ENCODE results near the gene ATAD3A. TPM values are rescaled to one million over a fixed set of nuclear protein-coding genes. Genes with fewer than 3 reads are reported as not detected.
"Not testable (repeated sequence)": the region's sequence is repeated elsewhere in the genome, so short reads cannot be mapped to it uniquely, and the experiment has no call there.

ATAD3A gene
- total RNA-seq, 2 experiments from 2014 or later, result 45.7 to 46.7 TPM

DNA sequence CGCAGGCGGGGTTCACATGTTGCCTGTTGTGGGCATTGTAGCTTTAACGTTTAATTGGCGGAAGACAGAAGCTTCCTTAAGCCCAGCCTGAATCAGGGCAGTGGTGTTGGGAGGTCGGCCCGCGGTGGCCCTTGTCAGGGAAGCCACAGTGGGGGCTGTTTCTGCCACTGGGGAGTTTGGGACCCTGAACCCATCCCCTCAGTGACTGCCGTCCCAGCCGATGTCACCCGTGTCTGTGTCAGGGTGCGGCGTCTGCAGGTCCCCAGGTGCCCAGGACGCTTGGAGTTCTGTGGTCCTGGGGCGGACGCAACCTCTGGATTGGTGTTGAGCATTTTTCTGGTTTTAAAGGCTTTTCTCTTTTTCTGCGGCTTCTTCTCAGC lies 31.5 kb upstream of the ATAD3A start:
- DNase-seq; H3K27ac Mint-ChIP-seq; H3K4me1 Mint-ChIP-seq (ENCODE audit: low read depth); POLR2A ChIA-PET; CTCF ChIA-PET; H3K4me3 Mint-ChIP-seq; H3K27me3 Mint-ChIP-seq; H3K9me3 Mint-ChIP-seq; intact Hi-C loops (cut with micrococcal nuclease): not testable (repeated sequence)
- H3K36me3 Mint-ChIP-seq, result peaks cover 23% of the 10 kb centered on the region

DNA sequence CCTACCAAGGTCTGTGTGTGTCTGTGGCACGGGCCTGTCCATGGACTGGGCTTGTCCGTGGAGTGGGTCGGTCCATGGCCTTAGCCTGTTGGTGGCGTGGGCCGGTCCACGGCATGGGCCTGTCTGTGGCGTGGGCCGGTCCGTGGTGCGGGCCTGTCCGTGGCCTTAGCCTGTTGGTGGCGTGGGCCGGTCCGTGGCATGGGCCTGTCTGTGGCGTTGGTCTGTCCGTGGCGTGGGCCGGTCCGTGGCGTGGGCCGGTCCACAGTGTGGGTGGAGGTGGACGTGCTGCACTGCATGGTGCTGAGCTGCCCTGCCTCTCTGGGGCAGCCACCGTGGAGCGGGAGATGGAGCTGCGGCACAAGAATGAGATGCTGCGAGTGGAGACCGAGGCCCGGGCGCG lies 30.2 kb upstream of the ATAD3A start:
- H3K27me3 Mint-ChIP-seq; CTCF ChIA-PET; intact Hi-C loops (cut with micrococcal nuclease): not testable (repeated sequence)

DNA sequence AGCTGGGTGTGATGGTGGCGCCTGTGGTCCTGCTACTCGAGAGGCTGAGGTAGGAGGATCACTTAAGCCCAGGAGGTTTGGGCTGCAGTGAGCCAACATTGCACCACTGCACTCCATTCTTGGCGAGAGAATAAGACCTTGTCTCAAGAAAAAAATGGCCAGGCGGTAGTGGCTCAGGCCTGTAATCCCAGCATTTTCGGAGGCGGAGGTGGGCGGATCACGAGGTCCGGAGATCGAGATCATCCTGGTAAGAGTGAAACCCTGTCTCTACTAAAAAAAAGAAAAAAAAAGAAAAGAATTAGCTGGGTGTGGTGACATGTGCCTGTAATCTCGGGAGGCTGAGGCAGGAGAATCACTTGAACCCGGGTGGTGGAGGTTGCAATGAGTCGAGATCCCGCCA lies 29.1 kb upstream of the ATAD3A start:
- Mint-ChIP-seq H3K36me3 (peaks cover 20% of the 10 kb centered on the region), H3K4me1 (ENCODE audit: low read depth) (no peaks in the 10 kb centered on the region), H3K27me3 (no peaks in the 10 kb centered on the region), H3K4me3 (no peak overlapping the region), H3K9me3 (no peaks in the 10 kb centered on the region), H3K27ac (no peak overlapping the region)
- POLR2A ChIA-PET, result no interaction called here
- CTCF ChIA-PET, result no interaction called here
- DNase-seq, result no peak
- intact Hi-C loops (cut with micrococcal nuclease), result no loop called here

More for the DNA sequence above, 30.2 kb upstream of the ATAD3A start:
- H3K9me3 Mint-ChIP-seq; POLR2A ChIA-PET; H3K27ac Mint-ChIP-seq; H3K4me3 Mint-ChIP-seq; H3K4me1 Mint-ChIP-seq (ENCODE audit: low read depth); DNase-seq: not testable (repeated sequence)
- H3K36me3 Mint-ChIP-seq, result peaks cover 23% of the 10 kb centered on the region

DNA sequence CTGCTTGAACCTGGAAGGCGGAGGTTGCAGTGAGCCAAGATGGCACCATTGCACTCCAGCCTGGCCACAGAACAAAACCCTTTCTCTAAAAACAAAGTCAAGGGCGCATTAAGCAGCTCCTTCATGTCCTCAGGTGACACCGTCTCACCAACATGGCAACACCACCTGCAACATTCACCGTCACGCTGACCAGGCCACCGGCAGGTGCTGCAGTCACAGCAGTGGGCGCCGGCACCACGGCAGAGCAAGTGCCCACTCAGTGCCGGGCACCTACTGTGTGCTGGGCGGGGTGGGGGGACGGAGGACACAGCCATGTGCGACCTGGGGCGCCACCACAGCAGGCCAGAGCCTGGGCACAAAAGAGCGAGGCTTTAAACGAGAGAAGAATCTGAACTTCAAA lies 28.2 kb upstream of the ATAD3A start:
- no peaks in the 10 kb centered on the region for H3K4me1 Mint-ChIP-seq (ENCODE audit: low read depth)
- H3K4me3 Mint-ChIP-seq, result no peak overlapping the region
- H3K9me3 Mint-ChIP-seq, result no peaks in the 10 kb centered on the region
- DNase-seq, result no peak
- no peak overlapping the region for H3K27ac Mint-ChIP-seq
- intact Hi-C loops (cut with micrococcal nuclease), result no loop called here
- CTCF ChIA-PET, result no interaction called here
- H3K27me3 Mint-ChIP-seq, result no peaks in the 10 kb centered on the region
- H3K36me3 Mint-ChIP-seq, result peaks cover 20% of the 10 kb centered on the region
- POLR2A ChIA-PET, result no interaction called here

DNA sequence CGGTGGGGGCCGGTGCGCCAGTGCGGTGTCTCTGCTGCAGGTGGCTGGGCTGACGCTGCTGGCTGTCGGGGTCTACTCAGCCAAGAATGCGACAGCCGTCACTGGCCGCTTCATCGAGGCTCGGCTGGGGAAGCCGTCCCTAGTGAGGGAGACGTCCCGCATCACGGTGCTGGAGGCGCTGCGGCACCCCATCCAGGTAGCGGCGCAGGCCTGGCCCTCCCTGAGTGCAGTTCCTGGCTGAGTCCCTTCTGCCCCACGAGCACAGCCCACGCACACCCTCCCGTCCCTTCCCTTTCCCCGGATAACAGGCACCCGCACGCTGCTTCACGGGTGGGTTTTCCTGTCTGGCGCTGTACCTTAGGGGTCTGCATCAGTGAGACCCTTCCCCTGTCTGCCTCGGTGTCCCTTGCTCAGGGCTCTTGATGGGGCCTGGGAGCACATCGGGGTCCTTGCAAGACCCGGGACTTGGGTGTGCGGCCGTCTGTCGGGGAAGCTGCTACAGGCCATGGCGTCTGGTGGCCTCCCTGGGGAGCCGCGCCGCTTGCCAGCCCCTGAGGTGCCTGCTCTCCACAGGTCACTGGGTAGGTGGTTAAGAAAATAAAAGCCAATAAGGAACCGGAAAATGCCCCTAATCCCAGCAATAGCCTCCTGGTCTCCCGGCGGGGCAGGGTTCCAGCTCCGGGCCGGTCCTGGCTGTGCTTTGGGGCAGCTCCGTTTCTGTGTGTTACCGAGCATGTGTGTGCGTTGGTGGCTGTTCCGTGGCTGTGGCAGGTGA lies 26.8 kb upstream of the ATAD3A start:
- CTCF ChIA-PET; intact Hi-C loops (cut with micrococcal nuclease); H3K4me3 Mint-ChIP-seq; H3K27ac Mint-ChIP-seq; DNase-seq; H3K27me3 Mint-ChIP-seq; H3K9me3 Mint-ChIP-seq; H3K4me1 Mint-ChIP-seq (ENCODE audit: low read depth); POLR2A ChIA-PET: not testable (repeated sequence)
- peaks cover 24% of the 10 kb centered on the region for H3K36me3 Mint-ChIP-seq

DNA sequence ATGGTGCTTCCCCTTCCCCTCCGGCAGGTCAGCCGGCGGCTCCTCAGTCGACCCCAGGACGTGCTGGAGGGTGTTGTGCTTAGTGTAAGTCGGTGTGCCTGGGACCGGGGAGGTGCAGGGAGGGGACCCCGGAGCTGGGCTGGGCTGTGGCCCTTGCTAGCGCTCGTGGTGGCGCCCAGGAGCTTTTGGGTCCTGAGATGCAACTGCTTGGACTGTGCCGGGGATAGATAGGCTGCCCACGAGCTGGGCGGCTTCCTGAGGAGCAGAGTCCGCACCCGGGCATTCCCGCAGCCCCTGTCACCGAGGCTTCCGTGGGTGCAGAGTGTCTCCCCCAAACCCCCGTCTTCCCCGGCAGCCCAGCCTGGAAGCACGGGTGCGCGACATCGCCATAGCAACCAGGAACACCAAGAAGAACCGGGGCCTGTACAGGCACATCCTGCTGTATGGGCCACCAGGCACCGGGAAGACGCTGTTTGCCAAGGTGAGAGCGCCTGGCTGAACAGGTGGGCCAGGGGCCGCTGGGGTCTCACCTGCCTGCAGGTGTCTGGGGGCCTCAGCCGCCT lies 26.1 kb upstream of the ATAD3A start:
- intact Hi-C loops (cut with micrococcal nuclease); DNase-seq; H3K4me1 Mint-ChIP-seq (ENCODE audit: low read depth); H3K9me3 Mint-ChIP-seq; CTCF ChIA-PET; H3K27me3 Mint-ChIP-seq; POLR2A ChIA-PET; H3K27ac Mint-ChIP-seq; H3K4me3 Mint-ChIP-seq: not testable (repeated sequence)
- H3K36me3 Mint-ChIP-seq, result peaks cover 28% of the 10 kb centered on the region

DNA sequence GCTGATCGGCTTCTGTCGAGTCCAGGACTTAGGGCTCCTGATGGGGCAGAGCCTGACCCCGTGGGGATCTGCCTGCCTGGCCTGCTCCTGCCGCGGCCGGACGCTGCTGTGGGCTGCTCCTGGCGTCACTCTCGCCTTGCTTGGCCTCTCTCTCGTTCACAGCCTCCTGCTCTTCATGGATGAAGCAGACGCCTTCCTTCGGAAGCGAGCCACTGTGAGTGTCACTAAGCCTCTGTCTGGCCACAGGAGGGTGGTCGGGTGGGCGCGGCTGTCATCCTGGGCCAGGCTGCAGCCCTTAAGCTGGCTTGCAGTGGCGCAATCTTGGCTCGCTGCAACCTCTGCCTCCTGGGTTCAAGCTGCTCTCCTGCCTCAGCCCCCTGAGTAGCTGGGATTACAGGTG lies 24.3 kb upstream of the ATAD3A start:
- no peak for DNase-seq
- Mint-ChIP-seq H3K27ac (no peak overlapping the region), H3K4me3 (no peak overlapping the region), H3K4me1 (ENCODE audit: low read depth) (no peaks in the 10 kb centered on the region), H3K9me3 (peaks cover 8% of the 10 kb centered on the region), H3K27me3 (no peaks in the 10 kb centered on the region), H3K36me3 (peaks cover 37% of the 10 kb centered on the region)
- ChIA-PET CTCF (no interaction called here), POLR2A (no interaction called here)
- intact Hi-C loops (cut with micrococcal nuclease), result no loop called here

DNA sequence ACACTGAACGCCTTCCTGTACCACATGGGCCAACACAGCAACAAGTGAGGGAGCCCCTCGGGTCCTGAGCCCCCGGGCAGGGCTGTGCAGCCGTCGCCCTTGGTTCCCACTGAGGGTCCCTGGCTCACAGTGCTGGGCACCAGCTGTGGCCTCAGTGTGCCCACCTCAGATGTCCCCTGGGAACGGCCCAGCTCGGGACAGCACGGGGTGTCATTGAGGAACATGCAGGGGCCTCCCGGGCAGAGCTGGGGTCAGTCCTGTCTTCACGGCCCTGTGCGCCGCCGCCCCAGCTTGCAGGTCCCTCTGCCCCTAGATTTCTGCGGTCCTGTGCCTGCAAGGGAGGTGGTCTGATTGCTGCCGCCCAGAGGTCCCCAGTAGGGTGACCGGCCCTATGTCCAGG lies 22.7 kb upstream of the ATAD3A start:
- peaks cover 49% of the 10 kb centered on the region for H3K36me3 Mint-ChIP-seq
- H3K27ac Mint-ChIP-seq, result no peak overlapping the region
- intact Hi-C loops (cut with micrococcal nuclease), result no loop called here
- no peaks in the 10 kb centered on the region for H3K27me3 Mint-ChIP-seq
- ChIA-PET POLR2A (no interaction called here), CTCF (no interaction called here)
- no peaks in the 10 kb centered on the region for H3K4me1 Mint-ChIP-seq (ENCODE audit: low read depth)
- no peak for DNase-seq
- H3K4me3 Mint-ChIP-seq, result no peak overlapping the region
- H3K9me3 Mint-ChIP-seq, result peaks cover 17% of the 10 kb centered on the region

DNA sequence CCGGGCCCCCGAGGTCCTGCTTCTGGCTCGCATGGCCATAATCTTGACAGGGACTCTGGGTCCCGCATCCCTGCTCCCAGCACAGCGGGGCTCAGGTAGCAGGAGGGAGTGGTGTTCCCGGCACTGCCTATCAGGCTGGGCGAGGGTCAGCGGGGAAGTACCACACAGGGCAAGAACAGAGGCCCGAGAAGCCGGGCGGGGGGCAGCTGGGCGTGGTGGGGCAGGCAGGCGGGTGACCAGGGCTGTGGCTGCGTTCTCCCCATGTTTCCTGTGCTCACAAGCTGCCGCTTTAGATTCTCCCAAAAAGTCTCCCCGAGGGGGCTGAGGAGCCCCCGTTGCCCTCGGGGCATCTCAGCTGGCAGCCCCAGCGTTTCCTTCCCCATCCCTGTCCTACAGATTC lies 22.1 kb upstream of the ATAD3A start:
- ChIA-PET POLR2A (no interaction called here), CTCF (no interaction called here)
- Mint-ChIP-seq H3K4me1 (ENCODE audit: low read depth) (no peaks in the 10 kb centered on the region), H3K36me3 (peaks cover 51% of the 10 kb centered on the region), H3K4me3 (no peak overlapping the region), H3K9me3 (peaks cover 17% of the 10 kb centered on the region), H3K27me3 (no peaks in the 10 kb centered on the region), H3K27ac (no peak overlapping the region)
- no peak for DNase-seq
- intact Hi-C loops (cut with micrococcal nuclease), result no loop called here

DNA sequence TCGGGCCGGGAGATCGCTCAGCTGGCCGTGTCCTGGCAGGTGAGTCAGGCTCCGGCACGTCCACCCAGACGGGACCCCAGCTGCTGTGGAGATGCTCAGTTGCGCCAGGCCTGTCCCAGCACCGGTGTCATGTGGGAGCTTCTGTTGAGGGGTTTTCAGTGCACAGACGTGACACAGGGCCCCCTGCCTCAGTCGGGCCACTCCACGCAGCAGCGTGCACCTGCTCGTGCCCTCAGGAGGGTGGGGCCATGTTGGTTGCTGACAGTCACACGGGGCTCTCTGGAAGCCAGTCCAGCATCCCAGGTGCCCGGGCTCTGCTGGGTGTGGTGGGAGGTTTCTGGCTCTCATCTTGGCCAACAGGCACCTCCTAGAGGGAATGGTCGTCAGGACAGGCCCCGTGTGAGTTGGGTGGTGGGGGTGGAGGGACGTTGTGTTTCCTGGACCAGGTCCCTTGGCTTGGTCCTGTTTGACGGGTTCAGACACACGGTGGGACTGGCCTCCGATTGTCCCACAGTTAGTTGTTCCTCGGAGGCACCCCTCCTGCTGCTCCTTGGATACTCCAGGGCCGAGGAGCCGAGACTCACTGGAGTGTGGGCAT lies 21.2 kb upstream of the ATAD3A start:
- peaks cover 17% of the 10 kb centered on the region for H3K9me3 Mint-ChIP-seq
- ChIA-PET CTCF (no interaction called here), POLR2A (interaction anchor here (0.6 kb wide), 1 partner anchor 8 kb away, joined by 4 read pairs; no protein-coding TSS in a partner anchor)
- no peak overlapping the region for H3K27ac Mint-ChIP-seq
- no peaks in the 10 kb centered on the region for H3K4me1 Mint-ChIP-seq (ENCODE audit: low read depth)
- no peak overlapping the region for H3K4me3 Mint-ChIP-seq
- H3K36me3 Mint-ChIP-seq, result peaks cover 53% of the 10 kb centered on the region
- intact Hi-C loops (cut with micrococcal nuclease), result no loop called here
- no peak for DNase-seq
- H3K27me3 Mint-ChIP-seq, result no peaks in the 10 kb centered on the region

DNA sequence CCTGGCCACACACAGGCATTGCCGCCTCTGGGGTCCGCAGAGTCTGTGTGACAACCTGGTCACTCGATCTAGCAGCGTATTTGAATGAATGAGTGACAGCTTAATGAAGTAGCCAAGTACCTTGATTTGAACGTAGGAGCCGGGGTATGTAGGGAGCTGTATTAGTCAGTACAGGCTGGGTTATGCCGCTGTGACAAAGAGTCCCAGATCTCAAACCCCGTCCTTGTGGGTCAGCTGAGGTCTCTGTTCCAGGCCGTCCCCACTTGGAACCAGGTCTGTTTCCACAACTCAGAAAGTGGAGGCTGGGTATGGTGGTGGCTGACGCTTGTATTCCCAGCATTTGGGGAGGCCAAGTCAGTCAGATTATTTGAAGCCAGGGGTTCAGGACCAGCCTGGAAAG lies 20.4 kb upstream of the ATAD3A start:
- H3K4me1 Mint-ChIP-seq (ENCODE audit: low read depth), result no peaks in the 10 kb centered on the region
- no peak for DNase-seq
- no peak overlapping the region for H3K27ac Mint-ChIP-seq
- no peaks in the 10 kb centered on the region for H3K27me3 Mint-ChIP-seq
- intact Hi-C loops (cut with micrococcal nuclease), result no loop called here
- H3K4me3 Mint-ChIP-seq, result no peak overlapping the region
- H3K9me3 Mint-ChIP-seq, result peaks cover 17% of the 10 kb centered on the region
- ChIA-PET POLR2A (no interaction called here), CTCF (no interaction called here)
- peaks cover 53% of the 10 kb centered on the region for H3K36me3 Mint-ChIP-seq

DNA sequence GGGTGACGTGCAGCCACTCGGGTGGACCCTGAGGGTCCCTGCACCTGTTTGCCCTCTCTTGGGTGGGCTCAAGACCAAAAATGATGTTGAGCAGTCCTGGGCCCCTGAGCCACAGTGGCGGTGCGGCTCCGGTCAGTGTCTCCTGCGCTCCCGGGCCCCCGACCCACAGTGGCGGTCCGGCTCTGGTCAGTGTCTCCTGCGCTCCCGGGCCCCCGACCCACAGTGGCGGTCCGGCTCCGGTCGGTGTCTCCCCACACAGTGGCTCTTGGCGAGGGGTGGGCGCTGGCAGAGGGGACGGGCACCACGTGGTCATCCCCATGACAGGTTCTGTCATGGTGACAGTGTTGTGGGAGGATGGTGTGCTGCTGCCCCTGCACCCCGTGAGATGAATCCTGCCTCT lies 17.7 kb upstream of the ATAD3A start:
- DNase-seq; intact Hi-C loops (cut with micrococcal nuclease); POLR2A ChIA-PET; CTCF ChIA-PET; H3K27me3 Mint-ChIP-seq; H3K27ac Mint-ChIP-seq; H3K4me1 Mint-ChIP-seq (ENCODE audit: low read depth); H3K4me3 Mint-ChIP-seq: not testable (repeated sequence)
- H3K9me3 Mint-ChIP-seq, result peaks cover 17% of the 10 kb centered on the region
- peaks cover 45% of the 10 kb centered on the region for H3K36me3 Mint-ChIP-seq

DNA sequence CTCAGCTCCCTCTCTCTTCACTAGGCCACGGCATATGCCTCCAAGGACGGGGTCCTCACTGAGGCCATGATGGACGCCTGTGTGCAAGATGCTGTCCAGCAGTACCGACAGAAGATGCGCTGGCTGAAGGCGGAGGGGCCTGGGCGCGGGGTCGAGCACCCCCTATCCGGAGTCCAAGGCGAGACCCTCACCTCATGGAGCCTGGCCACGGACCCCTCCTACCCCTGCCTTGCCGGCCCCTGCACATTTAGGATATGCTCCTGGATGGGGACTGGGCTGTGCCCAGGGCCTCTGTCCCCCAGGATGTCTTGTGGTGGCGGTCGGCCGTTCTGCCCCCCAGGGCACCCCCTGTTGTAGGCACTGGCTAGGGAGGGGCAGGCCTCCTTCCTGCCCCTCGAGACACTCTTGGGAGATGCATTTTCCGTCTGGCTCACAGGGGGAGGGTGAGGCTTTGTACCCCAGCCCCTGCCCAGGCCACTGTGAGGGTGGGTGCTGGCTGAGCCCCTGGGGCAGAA lies 16.4 kb upstream of the ATAD3A start:
- H3K9me3 Mint-ChIP-seq, result peaks cover 17% of the 10 kb centered on the region
- intact Hi-C loops (cut with micrococcal nuclease); CTCF ChIA-PET; H3K27ac Mint-ChIP-seq; H3K4me3 Mint-ChIP-seq; H3K4me1 Mint-ChIP-seq (ENCODE audit: low read depth); DNase-seq; H3K27me3 Mint-ChIP-seq; POLR2A ChIA-PET: not testable (repeated sequence)
- H3K36me3 Mint-ChIP-seq, result peaks cover 35% of the 10 kb centered on the region

Measured in activated CD4-positive, alpha-beta memory T cell treated with anti-CD3 and anti-CD28 coated beads for 36 hours (primary cell).